H9 (cell line): ENCODE measurements around the gene DACH1. TPM values are rescaled to one million over a fixed set of nuclear protein-coding genes. Genes with fewer than 3 reads are reported as not detected.
"Not testable (repeated sequence)": the region's sequence is repeated elsewhere in the genome, so short reads cannot be mapped to it uniquely, and the experiment has no call there.

Experiments
- DNase-seq: peaks from one replicate; pipeline ENCODE4 v3.0.0-alpha.2; 2017
- H2AFZ ChIP-seq: one replicate; pipeline ENCODE4 v1.6.1; 2013; ENCODE audit warnings: mild to moderate bottlenecking, low read length, control low read depth, moderate library complexity
- H2AK5ac ChIP-seq: 2 replicates; pipeline ENCODE4 v1.6.1; 2013; ENCODE audit warnings: low read length, control low read depth, mixed read lengths; ENCODE audit not compliant: insufficient read length
- H2BK120ac ChIP-seq: one replicate; pipeline ENCODE4 v1.6.1; 2013; ENCODE audit warnings: low read depth, mild to moderate bottlenecking, low read length, control low read depth, inconsistent platforms; ENCODE audit not compliant: poor library complexity, severe bottlenecking
- H2BK12ac ChIP-seq: 2 replicates; pipeline ENCODE4 v1.6.1; 2013; ENCODE audit warnings: low read length, control low read depth, mixed read lengths, low read depth; ENCODE audit not compliant: insufficient read length
- H2BK15ac ChIP-seq: 2 replicates; pipeline ENCODE4 v1.6.1; 2013; ENCODE audit warnings: low read depth, low read length, control low read depth
- H2BK20ac ChIP-seq: one replicate; pipeline ENCODE4 v1.6.1; 2013; ENCODE audit warnings: low read depth, mild to moderate bottlenecking, low read length, control low read depth, inconsistent platforms; ENCODE audit not compliant: poor library complexity, severe bottlenecking
- H2BK5ac ChIP-seq: 2 replicates; pipeline ENCODE4 v1.6.1; 2013; ENCODE audit warnings: low read length, control low read depth, mixed read lengths; ENCODE audit not compliant: insufficient read length
- H3K14ac ChIP-seq: 2 replicates; pipeline ENCODE4 v1.6.1; 2013; ENCODE audit warnings: low read length, control low read depth; ENCODE audit not compliant: insufficient read depth
- H3K18ac ChIP-seq: 2 replicates; pipeline ENCODE4 v1.6.1; 2013; ENCODE audit warnings: low read depth, mild to moderate bottlenecking, mixed read lengths, low read length, control low read depth; ENCODE audit not compliant: insufficient read length
- H3K23ac ChIP-seq: 2 replicates; pipeline ENCODE4 v1.6.1; 2013; ENCODE audit warnings: low read length, control low read depth, mixed read lengths, low read depth; ENCODE audit not compliant: insufficient read length
- H3K23me2 ChIP-seq: 2 replicates; pipeline ENCODE4 v1.6.1; 2013; ENCODE audit warnings: low read depth, mild to moderate bottlenecking, mixed read lengths, low read length, control low read depth; ENCODE audit not compliant: insufficient read length, poor library complexity, severe bottlenecking
- H3K27ac ChIP-seq: 2 replicates; pipeline ENCODE4 v1.5.1; 2013; ENCODE audit warnings: low read length, control low read depth, mixed read lengths, low read depth; ENCODE audit not compliant: insufficient read length
- H3K27me3 ChIP-seq: 2 replicates; pipeline ENCODE4 v1.6.1; 2013; ENCODE audit warnings: low read length, control low read depth, inconsistent platforms; ENCODE audit not compliant: insufficient read depth
- H3K4ac ChIP-seq: 2 replicates; pipeline ENCODE4 v1.6.1; 2013; ENCODE audit warnings: low read depth, mild to moderate bottlenecking, control low read depth, inconsistent platforms, low read length, moderate library complexity
- H3K4me1 ChIP-seq: 2 replicates; pipeline ENCODE4 v1.6.1; 2013; ENCODE audit warnings: low read length, control low read depth, inconsistent platforms; ENCODE audit not compliant: insufficient read depth
- H3K4me2 ChIP-seq: 2 replicates; pipeline ENCODE4 v1.6.1; 2013; ENCODE audit warnings: low read length, control low read depth, mixed read lengths; ENCODE audit not compliant: insufficient read length, insufficient read depth
- H3K56ac ChIP-seq: 2 replicates; pipeline ENCODE4 v1.6.1; 2013; ENCODE audit warnings: low read depth, mild to moderate bottlenecking, mixed read lengths, low read length, control low read depth; ENCODE audit not compliant: insufficient read length
- H3K79me1 ChIP-seq: 2 replicates; pipeline ENCODE4 v1.6.1; 2013; ENCODE audit warnings: low read depth, mild to moderate bottlenecking, moderate library complexity, low read length, control low read depth, inconsistent platforms; ENCODE audit not compliant: insufficient read depth, poor library complexity, severe bottlenecking
- H3K79me2 ChIP-seq: 2 replicates; pipeline ENCODE4 v1.6.1; 2013; ENCODE audit warnings: low read length, control low read depth, inconsistent platforms; ENCODE audit not compliant: insufficient read depth
- H3K9ac ChIP-seq: 2 replicates; pipeline ENCODE4 v1.6.1; 2013; ENCODE audit warnings: low read length, control low read depth, mixed read lengths; ENCODE audit not compliant: insufficient read length; ENCODE audit errors: extremely low read depth
- H3K9me3 ChIP-seq: one replicate; pipeline ENCODE4 v1.6.1; 2013; ENCODE audit warnings: low read depth, low read length, inconsistent platforms; ENCODE audit not compliant: control insufficient read depth
- H3T11ph ChIP-seq: one replicate; pipeline ENCODE4 v1.6.1; 2013; ENCODE audit warnings: mild to moderate bottlenecking, low read length, control low read depth, inconsistent platforms
- H4K20me1 ChIP-seq: one replicate; pipeline ENCODE4 v1.6.1; 2013; ENCODE audit not compliant: control insufficient read depth, insufficient read length, insufficient read depth
- H4K5ac ChIP-seq: 2 replicates; pipeline ENCODE4 v1.6.1; 2013; ENCODE audit warnings: low read depth, mild to moderate bottlenecking, mixed read lengths, low read length, control low read depth; ENCODE audit not compliant: insufficient read length
- H4K8ac ChIP-seq: replicated peaks from 2 replicates; pipeline ENCODE4 v1.6.1; 2013; ENCODE audit warnings: low read length, control low read depth, mixed read lengths, low read depth; ENCODE audit not compliant: insufficient read length
- H4K91ac ChIP-seq: 2 replicates; pipeline ENCODE4 v1.6.1; 2013; ENCODE audit warnings: low read depth, mild to moderate bottlenecking, moderate library complexity, mixed read lengths, low read length, control low read depth; ENCODE audit not compliant: insufficient read length
- H3K27ac Mint-ChIP-seq, 3 experiments: 2 replicates in 2 of 3; 3 replicates in 1 of 3; pipeline ENCODE4 v1.8.0; 2020 to 2021; ENCODE audit warnings: mixed read lengths in 3 of 3, mild to moderate bottlenecking in 1 of 3, moderate library complexity in 1 of 3
- H3K27me3 Mint-ChIP-seq: 2 replicates; pipeline ENCODE4 v1.8.0; 2021; ENCODE audit warnings: low read depth, mild to moderate bottlenecking, moderate library complexity, mixed read lengths
- H3K36me3 Mint-ChIP-seq, 3 experiments: 2 replicates in 2 of 3; 3 replicates in 1 of 3; pipeline ENCODE4 v1.8.0; 2020 to 2021; ENCODE audit warnings: low read depth in 3 of 3, mixed read lengths in 3 of 3; ENCODE audit not compliant: insufficient read depth in 1 of 3
- H3K4me1 Mint-ChIP-seq, 2 experiments: 2 replicates each; pipeline ENCODE4 v1.8.0; 2020; ENCODE audit warnings: mixed read lengths in 2 of 2
- H3K4me3 Mint-ChIP-seq, 2 experiments: 2 replicates in 1 of 2; 3 replicates in 1 of 2; pipeline ENCODE4 v1.8.0; 2020 to 2021; ENCODE audit warnings: mild to moderate bottlenecking in 2 of 2, mixed read lengths in 2 of 2, moderate library complexity in 1 of 2
- H3K9me3 Mint-ChIP-seq, 2 experiments: 2 replicates in 1 of 2; 3 replicates in 1 of 2; pipeline ENCODE4 v1.8.0; 2020; ENCODE audit warnings: mild to moderate bottlenecking in 2 of 2, mixed read lengths in 2 of 2, moderate library complexity in 1 of 2
- CTCF ChIP-seq: fragments of 200-600 bp; sonication (generic); conservative IDR thresholded peaks from 3 replicates; pipeline ENCODE4 v1.8.0; 2021; ENCODE audit warnings: antibody characterized with exemption, mild to moderate bottlenecking
- WGBS: extraction: QIAGEN DNeasy Blood & Tissue Kit; methylation state at CpG from one replicate; pipeline ENCODE4 v1.1.7; 2013; ENCODE audit warnings: missing lambda C conversion rate, low lambda C conversion rate, mixed read lengths; ENCODE audit not compliant: insufficient read length; ENCODE audit errors: extremely low coverage; 5-methylcytosine and 5-hydroxymethylcytosine counted together
- total RNA-seq: library from RNA; stranded (reverse); gene quantifications from 2 replicates; pipeline ENCODE4 v1.2.1, GENCODE V29; 2021

DACH1 gene
- total RNA-seq, 1 experiment from 2014 or later = not detected

DNA sequence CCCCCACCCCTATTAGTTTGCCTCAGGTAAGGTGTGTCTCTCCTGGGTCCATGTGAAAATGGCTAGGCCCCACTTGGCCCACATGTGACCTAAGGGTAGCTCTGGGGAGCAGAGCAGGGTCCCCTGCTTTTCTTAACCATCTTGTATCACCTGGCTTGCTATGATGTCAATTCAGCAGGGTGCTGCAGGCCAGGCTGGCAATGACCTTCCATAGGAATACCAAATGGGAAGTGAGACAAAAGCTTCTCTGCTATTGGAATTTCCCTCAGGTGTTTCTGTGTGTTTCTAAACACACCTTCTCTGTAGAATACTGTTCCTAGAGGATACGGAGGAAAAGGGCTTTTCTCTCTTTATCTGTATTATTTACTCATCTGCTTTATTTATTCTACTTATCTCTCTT, 35.7 kb upstream of the DACH1 start:
- Mint-ChIP-seq H3K9me3 (no peaks in the 10 kb centered on the region), H3K27ac (peak overlapping the region in 1 of 3 experiments; percentile 59; a peak in 2 of 7 replicates), H3K36me3 (no peaks in the 10 kb centered on the region), H3K4me1 (peaks cover 0 to 6% of the 10 kb centered on the region in 2 experiments; a peak in 2 of 4 replicates), H3K4me3 (no peak overlapping the region), H3K27me3 (no peaks in the 10 kb centered on the region)
- no peak overlapping the region for H2AFZ ChIP-seq
- no CpG with 5 or more reads among the region's 1 CpG for WGBS
- no peak overlapping the region for H3K14ac ChIP-seq
- no peaks in the 10 kb centered on the region for H3K23me2 ChIP-seq
- H2AK5ac ChIP-seq = no peak overlapping the region
- H3K4me1 ChIP-seq = no peaks in the 10 kb centered on the region
- no peak overlapping the region for H2BK120ac ChIP-seq
- H3K23ac ChIP-seq = no peak overlapping the region
- no peaks in the 10 kb centered on the region for H3K27me3 ChIP-seq
- no peak overlapping the region for H2BK20ac ChIP-seq
- H3K18ac ChIP-seq = no peak overlapping the region
- no peak overlapping the region for H3K27ac ChIP-seq
- no peak overlapping the region for H3K4me2 ChIP-seq
- no peaks in the 10 kb centered on the region for H3K9me3 ChIP-seq
- no peak for TF ChIP-seq CTCF
- no peak overlapping the region for H4K5ac ChIP-seq
- no peak overlapping the region for H3T11ph ChIP-seq
- no peak overlapping the region for H2BK12ac ChIP-seq
- H4K8ac ChIP-seq = no peak overlapping the region
- no peaks in the 10 kb centered on the region for H3K79me1 ChIP-seq
- H3K79me2 ChIP-seq = no peaks in the 10 kb centered on the region
- H2BK15ac ChIP-seq = no peak overlapping the region
- H3K4ac ChIP-seq = no peak overlapping the region
- no peak for DNase-seq
- no peak overlapping the region for H3K56ac ChIP-seq
- H3K9ac ChIP-seq = no peak overlapping the region
- no peaks in the 10 kb centered on the region for H4K20me1 ChIP-seq
- no peak overlapping the region for H4K91ac ChIP-seq
- no peak overlapping the region for H2BK5ac ChIP-seq

- not testable (repeated sequence) for H3K9ac ChIP-seq, H3K4me3 Mint-ChIP-seq, DNase-seq, H3K4ac ChIP-seq, H3K9me3 Mint-ChIP-seq, H3K27ac Mint-ChIP-seq, H4K8ac ChIP-seq, H3K36me3 Mint-ChIP-seq, H4K91ac ChIP-seq, H4K20me1 ChIP-seq, H2BK20ac ChIP-seq, H3K27me3 Mint-ChIP-seq, H3K27me3 ChIP-seq, H3K79me1 ChIP-seq, H3K56ac ChIP-seq, H2BK120ac ChIP-seq, H3K27ac ChIP-seq, H2BK15ac ChIP-seq, H2AFZ ChIP-seq, H3K14ac ChIP-seq, H3K4me1 Mint-ChIP-seq, H2BK5ac ChIP-seq, H4K5ac ChIP-seq, H3K4me2 ChIP-seq, H3K23me2 ChIP-seq, H3K79me2 ChIP-seq, H3T11ph ChIP-seq, H3K18ac ChIP-seq, H2BK12ac ChIP-seq, H3K4me1 ChIP-seq, H2AK5ac ChIP-seq, H3K9me3 ChIP-seq, H3K23ac ChIP-seq
- WGBS = no CpG with 5 or more reads among the region's 3 CpGs
Observed at GRCh38 chr13:71893506-71893905, 26.5 kb upstream of the DACH1 start.
